ENCODE measurements around the gene GDF15.
A peak's percentile ranks its signal among the peaks of the same experiment; 100 is the strongest.

The GDF15 gene

GRCh38 chr19:18420930-18421329 lies 35.0 kb downstream of the GDF15 start:
- no peak for DNase-seq

- DNase-seq = no peak
Observed at GRCh38 chr19:18421371-18421959, 35.5 kb downstream of the GDF15 start.

GRCh38 chr19:18422530-18423191 lies 36.7 kb downstream of the GDF15 start:
- DNase-seq = no peak

- DNase-seq = no peak
Observed at GRCh38 chr19:18423258-18424020, 37.5 kb downstream of the GDF15 start.

- DNase-seq = no peak
Observed at GRCh38 chr19:18424122-18424889, 38.3 kb downstream of the GDF15 start.

- no peak for DNase-seq
Observed at GRCh38 chr19:18424890-18425514, 39.0 kb downstream of the GDF15 start.

GRCh38 chr19:18425515-18426415 lies 39.8 kb downstream of the GDF15 start:
- DNase-seq = no peak

- DNase-seq = no peak
Observed at GRCh38 chr19:18426416-18426767, 40.4 kb downstream of the GDF15 start.

- no peak for DNase-seq
Observed at GRCh38 chr19:18427080-18427742, 41.3 kb downstream of the GDF15 start.

- no peak for DNase-seq
Observed at GRCh38 chr19:18427743-18428113, 41.8 kb downstream of the GDF15 start.

- no peak for DNase-seq
Observed at GRCh38 chr19:18428173-18428786, 42.3 kb downstream of the GDF15 start.

GRCh38 chr19:18428787-18429674 lies 43.1 kb downstream of the GDF15 start:
- DNase-seq = peak; percentile 70

- DNase-seq = no peak
Observed at GRCh38 chr19:18429717-18430416, 43.9 kb downstream of the GDF15 start.

- DNase-seq = no peak
Observed at GRCh38 chr19:18430417-18431144, 44.6 kb downstream of the GDF15 start.

- DNase-seq = no peak
Observed at GRCh38 chr19:18431351-18432197, 45.6 kb downstream of the GDF15 start.

GRCh38 chr19:18432275-18433014 lies 46.5 kb downstream of the GDF15 start:
- no peak for DNase-seq
